H1 (cell line): ENCODE measurements around the gene SLC16A11. TPM values are rescaled to one million over a fixed set of nuclear protein-coding genes. Genes with fewer than 3 reads are reported as not detected.

Experiments
- BCL11A ChIP-seq, 2 experiments: IDR thresholded peaks; one replicate each; pipeline ENCODE4 v1.6.1; 2011; ENCODE audit warnings: low read depth in 2 of 2, low read length in 2 of 2, mild to moderate bottlenecking in 2 of 2
- CBX5 ChIP-seq: fragments of 300-800, 300-1000 bp; sonication (generic); IDR thresholded peaks from 2 replicates; pipeline ENCODE4 v1.7.1; 2016; ENCODE audit warnings: antibody characterized with exemption, low read length, low read depth
- EP300 ChIP-seq, 2 experiments: IDR thresholded peaks; 1 replicate in 1 of 2; 2 replicates in 1 of 2; pipeline ENCODE4 v1.6.1; 2011 to 2012; ENCODE audit warnings: low read depth in 2 of 2, low read length in 2 of 2, mild to moderate bottlenecking in 2 of 2, borderline replicate concordance in 1 of 2, inconsistent platforms in 1 of 2, moderate library complexity in 1 of 2
- KDM1A ChIP-seq: fragments of 200-600, 300-600 bp; sonication (generic); IDR thresholded peaks from 2 replicates; pipeline ENCODE4 v1.7.1; 2016; ENCODE audit warnings: mild to moderate bottlenecking, low read length, borderline replicate concordance
- MAFK ChIP-seq: IDR thresholded peaks from 2 replicates; pipeline ENCODE4 v1.6.1; 2012; ENCODE audit warnings: low read depth, mild to moderate bottlenecking, improper control_type of control experiment, low read length
- SP1 ChIP-seq: IDR thresholded peaks from 2 replicates; pipeline ENCODE4 v1.6.1; 2011; ENCODE audit warnings: low read depth, low read length
- SP4 ChIP-seq: IDR thresholded peaks from 2 replicates; pipeline ENCODE4 v1.6.1; 2012; ENCODE audit warnings: low read length, inconsistent platforms
- TEAD4 ChIP-seq: IDR thresholded peaks from 2 replicates; pipeline ENCODE4 v1.6.1; 2012; ENCODE audit warnings: low read depth, low read length, inconsistent platforms, mixed read lengths
- polyA plus RNA-seq, 7 experiments: library from polyadenylated mRNA; depleted of rRNA in 3 of 7; stranded (reverse) in 5 of 7; unstranded in 2 of 7; fragments of >200 nt in 5 of 7; fragments of 200-250 nt in 2 of 7; gene quantifications; 1 replicate in 5 of 7; 2 replicates in 1 of 7; 4 replicates in 1 of 7; pipeline versions ENCODE4 v1.2.1 to v1.2.3, GENCODE V29; 2011 to 2013; ENCODE audit warnings: missing spikeins in 2 of 7, mixed read lengths in 2 of 7
- total RNA-seq: library from RNA; stranded (reverse); fragmentation: NEBNext Ultra II Directional; extraction: Animal tissue kit (Norgen Biotek cat#: 25700); gene quantifications from 2 replicates; pipeline ENCODE4 v1.2.1, GENCODE V29; 2021
- TF ChIP-seq, protein P1 (sequence below): IDR thresholded peaks from 2 replicates; pipeline ENCODE4 v1.6.1; 2012; ENCODE audit warnings: inconsistent platforms

SLC16A11 gene
- total and polyA plus RNA-seq, 2 of the 8 experiments (the other 6 are each of a cell fraction or from before 2014, with no cell fraction given), result 0.35 to 0.39 TPM

DNA sequence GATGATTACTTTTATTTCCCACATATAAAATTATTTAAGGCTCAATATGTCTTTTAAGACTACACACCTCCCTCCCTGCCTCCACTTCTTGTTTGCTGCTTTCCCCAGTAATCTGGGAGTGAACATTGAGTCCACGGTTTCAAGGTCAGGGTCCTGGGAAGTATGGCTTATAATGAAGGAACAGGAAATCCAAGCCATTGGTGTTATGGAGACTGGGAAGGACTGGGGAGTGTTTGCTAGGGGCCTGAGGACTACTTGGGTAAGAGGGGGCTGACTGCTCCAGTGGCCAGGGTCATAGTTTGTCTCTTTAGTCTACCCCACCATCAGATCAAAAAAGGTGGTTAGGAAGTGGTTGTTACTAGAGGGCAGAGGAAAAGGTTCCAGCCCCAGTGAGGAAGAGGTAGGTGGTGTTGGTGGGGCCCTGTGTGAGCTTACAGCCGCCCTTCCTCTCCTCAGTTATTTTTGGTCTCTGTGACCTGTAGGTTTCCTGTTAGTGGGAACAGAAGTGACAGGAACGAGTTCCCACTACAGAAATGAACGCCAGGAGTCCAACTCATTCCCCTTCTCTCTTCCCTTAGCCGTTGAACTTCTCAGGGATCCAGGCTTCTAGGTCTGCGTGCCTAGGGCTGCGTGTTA, 8.8 kb downstream of the SLC16A11 start (continued):
- TF ChIP-seq, protein P1, sequence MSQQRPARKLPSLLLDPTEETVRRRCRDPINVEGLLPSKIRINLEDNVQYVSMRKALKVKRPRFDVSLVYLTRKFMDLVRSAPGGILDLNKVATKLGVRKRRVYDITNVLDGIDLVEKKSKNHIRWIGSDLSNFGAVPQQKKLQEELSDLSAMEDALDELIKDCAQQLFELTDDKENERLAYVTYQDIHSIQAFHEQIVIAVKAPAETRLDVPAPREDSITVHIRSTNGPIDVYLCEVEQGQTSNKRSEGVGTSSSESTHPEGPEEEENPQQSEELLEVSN, result no peak
- TF ChIP-seq CBX5, result no peak
- no peak for TF ChIP-seq SP4
- no peak for TF ChIP-seq SP1
- no peak for TF ChIP-seq EP300 (IDR thresholded peaks at IDR 0.05; ENCODE audit: borderline replicate concordance in 1 of 2, low read depth in 2 of 2, low read length in 2 of 2)
- TF ChIP-seq KDM1A, result no peak
- no peak for TF ChIP-seq MAFK
- TF ChIP-seq BCL11A (IDR thresholded peaks at IDR 0.05; ENCODE audit: low read depth in 2 of 2, low read length in 2 of 2), result no peak
- no peak for TF ChIP-seq TEAD4
